Endothelial cell of umbilical vein (primary cell): ENCODE measurements around the gene CTBP2. TPM values are rescaled to one million over a fixed set of nuclear protein-coding genes. Genes with fewer than 3 reads are reported as not detected.

Experiments used
- BruUV-seq: library from RNA; stranded (reverse); fragments of 400-500 nt; replicated peaks from 2 replicates; lab custom pipeline; 2021; lab: Mats Ljungman, UMichigan
- CTCF ChIA-PET: fragments of 300-600, 350-600 bp; sonication (Branson Sonifier 250); formaldehyde crosslinking; loops from one replicate; lab custom pipeline; 2021; ENCODE audit warnings: antibody characterized with exemption, inconsistent platforms; lab: Charles Lee
- POLR2A ChIA-PET: fragments of 300-600, 350-600 bp; sonication (Branson Sonifier 250); formaldehyde crosslinking; loops from one replicate; lab custom pipeline; 2021; ENCODE audit warnings: antibody characterized with exemption, inconsistent platforms; lab: Charles Lee
- DNase-seq: peaks from one replicate; pipeline ENCODE4 v3.0.0-alpha.2; 2011; ENCODE audit warnings: low read depth, low spot score
- FAIRE-seq: peaks from 2 replicates; lab custom pipeline; 2011; peaks lifted over from hg19 to GRCh38; lab: Jason Lieb, UNC
- H2AFZ ChIP-seq: 2 replicates; pipeline ENCODE4 v1.6.0; 2012; ENCODE audit warnings: low read depth, low read length, control low read depth, inconsistent platforms
- H3K27ac ChIP-seq: 2 replicates; pipeline ENCODE4 v1.5.1; 2011; ENCODE audit warnings: low read depth, mild to moderate bottlenecking, control low read depth, low read length, moderate library complexity; ENCODE audit not compliant: insufficient read depth
- H3K27me3 ChIP-seq, 2 experiments: 2 replicates each; pipeline versions ENCODE4 v1.6.0 to v1.6.1; 2011; ENCODE audit warnings: low read length in 2 of 2, mixed read lengths in 1 of 2; ENCODE audit not compliant: control insufficient read depth in 2 of 2, insufficient read depth in 2 of 2
- H3K36me3 ChIP-seq, 2 experiments: 2 replicates in 1 of 2; 3 replicates in 1 of 2; pipeline ENCODE4 v1.5.1; 2011; ENCODE audit warnings: low read length in 2 of 2, mild to moderate bottlenecking in 1 of 2, moderate library complexity in 1 of 2; ENCODE audit not compliant: control insufficient read depth in 2 of 2, insufficient read depth in 2 of 2; ENCODE audit errors: extremely low read depth in 1 of 2
- H3K4me1 ChIP-seq: 3 replicates; pipeline ENCODE4 v1.5.1; 2011; ENCODE audit warnings: mild to moderate bottlenecking, low read length; ENCODE audit not compliant: control insufficient read depth, insufficient read depth; ENCODE audit errors: extremely low read depth
- H3K4me2 ChIP-seq: 2 replicates; pipeline ENCODE4 v1.6.1; 2011; ENCODE audit warnings: low read length, control low read depth, mixed read lengths; ENCODE audit not compliant: insufficient read depth
- H3K4me3 ChIP-seq, 3 experiments: fragments of 200-600 bp in 1 of 3; sonication (generic), shearing (Covaris generic) in 1 of 3; replicated peaks in 1 of 3; 2 replicates each; pipeline ENCODE4 v1.5.1; 2011 to 2016; ENCODE audit warnings: control low read depth in 3 of 3, low read length in 3 of 3, mild to moderate bottlenecking in 2 of 3, inconsistent platforms in 1 of 3, low read depth in 1 of 3, moderate library complexity in 1 of 3; ENCODE audit not compliant: insufficient read depth in 1 of 3
- H3K79me2 ChIP-seq: 2 replicates; pipeline ENCODE4 v1.6.0; 2012; ENCODE audit warnings: low read length, inconsistent platforms; ENCODE audit not compliant: control insufficient read depth, insufficient read depth
- H3K9ac ChIP-seq: replicated peaks from 2 replicates; pipeline ENCODE3; 2011; ENCODE audit warnings: low read length, control low read depth; ENCODE audit not compliant: insufficient read depth; ENCODE audit errors: extremely low read depth
- H3K9me1 ChIP-seq: replicated peaks from 3 replicates; pipeline ENCODE4 v1.6.0; 2011; ENCODE audit warnings: mild to moderate bottlenecking, low read length; ENCODE audit not compliant: control insufficient read depth, insufficient read depth; ENCODE audit errors: extremely low read depth
- H3K9me3 ChIP-seq: replicated peaks from 2 replicates; pipeline ENCODE4 v1.5.1; 2012; ENCODE audit warnings: low read length, inconsistent platforms; ENCODE audit not compliant: control insufficient read depth, insufficient read depth
- H4K20me1 ChIP-seq: replicated peaks from 2 replicates; pipeline ENCODE3; 2011; ENCODE audit warnings: mild to moderate bottlenecking, low read length; ENCODE audit not compliant: control insufficient read depth, insufficient read depth; ENCODE audit errors: extremely low read depth
- CTCF ChIP-seq, 2 donors: IDR thresholded peaks; 1 replicate in 1 of 2; 2 replicates in 1 of 2; pipeline ENCODE4 v1.5.1; 2011; ENCODE audit warnings: low read length in 2 of 2, mild to moderate bottlenecking in 2 of 2, moderate library complexity in 2 of 2, control low read depth in 1 of 2, inconsistent platforms in 1 of 2, low read depth in 1 of 2; ENCODE audit not compliant: insufficient read depth in 1 of 2; ENCODE audit errors: extremely low read depth in 1 of 2
- EZH2 ChIP-seq: IDR thresholded peaks from 2 replicates; pipeline ENCODE4 v1.6.1; 2012; ENCODE audit warnings: borderline replicate concordance, low read depth, mild to moderate bottlenecking, moderate library complexity, low read length, inconsistent platforms; ENCODE audit not compliant: severe bottlenecking
- FOS ChIP-seq: IDR thresholded peaks from 2 replicates; pipeline ENCODE4 v1.6.1; 2011; ENCODE audit warnings: mild to moderate bottlenecking, low read length, moderate library complexity, borderline replicate concordance; ENCODE audit not compliant: insufficient read depth
- GATA2 ChIP-seq: IDR thresholded peaks from 2 replicates; pipeline ENCODE4 v1.7.0; 2011; ENCODE audit warnings: low read depth, mild to moderate bottlenecking, moderate library complexity, mixed read lengths, low read length; ENCODE audit not compliant: insufficient read length, insufficient read depth
- JUN ChIP-seq: IDR thresholded peaks from 2 replicates; pipeline ENCODE4 v1.6.1; 2011; ENCODE audit warnings: borderline replicate concordance, low read depth; ENCODE audit not compliant: insufficient read length, insufficient read depth
- MAX ChIP-seq: IDR thresholded peaks from 2 replicates; pipeline ENCODE4 v1.6.1; 2011; ENCODE audit not compliant: insufficient read depth, insufficient read length
- MYC ChIP-seq: IDR thresholded peaks from one replicate; pipeline ENCODE4 v1.6.1; 2011; ENCODE audit warnings: mild to moderate bottlenecking, low read depth, low read length
- POLR2A ChIP-seq: IDR thresholded peaks from 2 replicates; pipeline ENCODE4 v1.6.1; 2012; ENCODE audit warnings: low read depth, mild to moderate bottlenecking, control low read depth, low read length
- POLR2AphosphoS5 ChIP-seq: IDR thresholded peaks from 2 replicates; pipeline ENCODE4 v1.6.1; 2012; ENCODE audit warnings: low read depth, mild to moderate bottlenecking, control low read depth, low read length, moderate library complexity; ENCODE audit not compliant: insufficient read depth
- dilution Hi-C: fragments of 300-500 bp; cut with MboI; formaldehyde crosslinking; loops from one replicate; pipeline ENCODE4 v1.15.0; 2019; ENCODE audit warnings: low sequenced_read_pairs; ENCODE audit not compliant: extremely low pct_ligation_motif_present
- intact Hi-C: fragments of 100-400 bp; cut with micrococcal nuclease; formaldehyde crosslinking; loops from one replicate; pipeline ENCODE4 v1.10.0; 2022
- polyA plus RNA-seq, 4 experiments: library from polyadenylated mRNA; depleted of rRNA in 3 of 4; stranded (reverse) in 3 of 4; unstranded in 1 of 4; fragments of >200 nt; gene quantifications; 2 replicates each; pipeline versions ENCODE4 v1.2.1 to v1.2.3, GENCODE V29; 2011 to 2012; ENCODE audit warnings: missing spikeins in 1 of 4
- total RNA-seq: library from RNA; stranded (reverse); gene quantifications from 2 replicates; pipeline ENCODE4 v1.2.3, GENCODE V29; 2021

Gene CTBP2
- total and polyA plus RNA-seq, 2 donors (not counting 3 experiments of a cell fraction or from before 2014, with no cell fraction given): 118 to 128 TPM

DNA sequence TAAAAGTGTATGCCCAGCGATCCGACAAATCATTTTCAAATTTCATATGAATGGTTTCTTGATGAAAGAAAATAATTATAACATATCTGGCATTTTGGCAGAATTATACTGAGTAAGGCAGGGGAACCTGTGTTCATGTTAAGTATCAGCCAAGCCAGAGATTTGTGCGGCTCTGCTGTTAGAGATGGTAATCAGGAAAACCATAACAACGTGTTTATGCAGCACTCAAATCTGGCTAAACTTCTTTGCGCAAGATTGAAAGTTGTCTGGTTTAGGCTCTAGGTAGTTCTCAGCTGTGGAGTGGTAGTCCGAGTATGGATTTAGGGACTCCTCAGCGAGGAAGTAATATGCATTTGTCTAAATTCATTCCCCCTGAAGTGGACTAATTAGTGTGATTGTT lies 8.9 kb upstream of the CTBP2 start:
- H2AFZ ChIP-seq: no peak overlapping the region
- POLR2A ChIA-PET: no interaction called here
- dilution Hi-C loops (no loop called here), intact Hi-C loops (no loop called here)
- no peaks in the 10 kb centered on the region for H3K9me1 ChIP-seq
- H3K27ac ChIP-seq: no peak overlapping the region
- H3K9ac ChIP-seq: no peak overlapping the region
- no peak overlapping the region for H3K4me2 ChIP-seq
- BruUV-seq: no TSS peak
- no peak overlapping the region for H3K4me3 ChIP-seq
- CTCF ChIA-PET: no interaction called here
- FAIRE-seq (no peak), DNase-seq (no peak)
- peaks cover 5 to 7% of the 10 kb centered on the region in 2 experiments for H3K27me3 ChIP-seq
- H3K9me3 ChIP-seq: no peaks in the 10 kb centered on the region
- no peaks in the 10 kb centered on the region for H3K4me1 ChIP-seq
- no peaks in the 10 kb centered on the region for H3K79me2 ChIP-seq
- H4K20me1 ChIP-seq: no peaks in the 10 kb centered on the region
- H3K36me3 ChIP-seq: no peaks in the 10 kb centered on the region
- TF ChIP-seq EZH2: no peak
- TF ChIP-seq MAX: no peak
- no peak for TF ChIP-seq POLR2A
- TF ChIP-seq GATA2: no peak
- TF ChIP-seq JUN: no peak
- no peak for TF ChIP-seq MYC
- TF ChIP-seq CTCF (IDR thresholded peaks at IDR 0.05; ENCODE audit: extremely low read depth in 1 of 2, insufficient read depth in 1 of 2, low read depth in 1 of 2, low read length in 2 of 2): no peak
- TF ChIP-seq POLR2AphosphoS5: no peak
- TF ChIP-seq FOS: no peak
